Fibroblast of pulmonary artery (primary cell): ENCODE results near the gene SMO.

Experiments
- DNase-seq: peaks from one replicate; pipeline ENCODE4 v3.0.0-alpha.2; 2010; ENCODE audit warnings: low read depth
- H3K4me3 ChIP-seq: replicated peaks from 2 replicates; pipeline ENCODE4 v1.5.1; 2011; ENCODE audit warnings: low read depth, mild to moderate bottlenecking, control low read depth, low read length, moderate library complexity
- TF ChIP-seq, protein P1 (sequence below): IDR thresholded peaks from 2 replicates; pipeline ENCODE4 v1.5.1; 2011; ENCODE audit warnings: mild to moderate bottlenecking, control low read depth, low read length, inconsistent platforms; ENCODE audit errors: missing control alignments

Gene SMO

GRCh38 chr7:129199406-129199805, 11.0 kb downstream of the SMO start:
- no peak for DNase-seq
- no peak overlapping the region for H3K4me3 ChIP-seq
- TF ChIP-seq, protein P1, sequence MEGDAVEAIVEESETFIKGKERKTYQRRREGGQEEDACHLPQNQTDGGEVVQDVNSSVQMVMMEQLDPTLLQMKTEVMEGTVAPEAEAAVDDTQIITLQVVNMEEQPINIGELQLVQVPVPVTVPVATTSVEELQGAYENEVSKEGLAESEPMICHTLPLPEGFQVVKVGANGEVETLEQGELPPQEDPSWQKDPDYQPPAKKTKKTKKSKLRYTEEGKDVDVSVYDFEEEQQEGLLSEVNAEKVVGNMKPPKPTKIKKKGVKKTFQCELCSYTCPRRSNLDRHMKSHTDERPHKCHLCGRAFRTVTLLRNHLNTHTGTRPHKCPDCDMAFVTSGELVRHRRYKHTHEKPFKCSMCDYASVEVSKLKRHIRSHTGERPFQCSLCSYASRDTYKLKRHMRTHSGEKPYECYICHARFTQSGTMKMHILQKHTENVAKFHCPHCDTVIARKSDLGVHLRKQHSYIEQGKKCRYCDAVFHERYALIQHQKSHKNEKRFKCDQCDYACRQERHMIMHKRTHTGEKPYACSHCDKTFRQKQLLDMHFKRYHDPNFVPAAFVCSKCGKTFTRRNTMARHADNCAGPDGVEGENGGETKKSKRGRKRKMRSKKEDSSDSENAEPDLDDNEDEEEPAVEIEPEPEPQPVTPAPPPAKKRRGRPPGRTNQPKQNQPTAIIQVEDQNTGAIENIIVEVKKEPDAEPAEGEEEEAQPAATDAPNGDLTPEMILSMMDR = no peak

DNA sequence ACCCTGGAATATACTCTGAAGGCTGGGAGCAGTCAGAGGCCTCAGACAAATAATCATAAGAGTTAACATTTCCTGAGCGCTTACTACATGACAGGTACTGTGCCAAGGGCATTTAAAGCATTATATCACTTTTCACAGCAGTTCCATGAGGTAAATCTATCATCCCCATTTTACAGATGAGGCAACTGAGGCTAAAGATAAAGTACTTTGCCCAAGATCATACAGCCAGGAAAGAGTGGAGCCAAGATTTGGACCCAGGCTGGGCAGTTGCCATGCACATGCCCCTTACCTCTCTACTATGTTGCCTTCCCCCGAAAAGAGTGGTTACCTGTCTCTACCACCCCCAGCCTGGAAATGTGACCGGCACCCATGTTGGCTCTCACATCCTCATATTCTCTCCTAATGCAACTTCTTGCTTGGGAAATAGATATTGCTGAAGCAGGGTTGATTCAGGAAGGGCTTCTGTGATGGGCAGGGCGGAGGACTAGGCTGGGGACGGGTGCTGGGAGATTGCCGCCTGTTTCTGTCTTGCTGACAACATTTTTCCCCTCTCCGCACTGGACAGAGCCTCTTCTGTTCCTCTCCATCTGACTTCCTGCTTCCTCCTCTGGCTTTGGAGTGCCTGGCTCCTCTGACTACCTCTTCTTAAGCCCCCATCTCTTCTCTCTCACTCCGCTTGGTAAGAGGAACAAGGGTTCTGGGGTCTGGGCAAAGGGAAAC, 13.8 kb downstream of the SMO start:
- TF ChIP-seq, protein P1 = no peak
- H3K4me3 ChIP-seq = no peak overlapping the region
- DNase-seq = no peak

DNA sequence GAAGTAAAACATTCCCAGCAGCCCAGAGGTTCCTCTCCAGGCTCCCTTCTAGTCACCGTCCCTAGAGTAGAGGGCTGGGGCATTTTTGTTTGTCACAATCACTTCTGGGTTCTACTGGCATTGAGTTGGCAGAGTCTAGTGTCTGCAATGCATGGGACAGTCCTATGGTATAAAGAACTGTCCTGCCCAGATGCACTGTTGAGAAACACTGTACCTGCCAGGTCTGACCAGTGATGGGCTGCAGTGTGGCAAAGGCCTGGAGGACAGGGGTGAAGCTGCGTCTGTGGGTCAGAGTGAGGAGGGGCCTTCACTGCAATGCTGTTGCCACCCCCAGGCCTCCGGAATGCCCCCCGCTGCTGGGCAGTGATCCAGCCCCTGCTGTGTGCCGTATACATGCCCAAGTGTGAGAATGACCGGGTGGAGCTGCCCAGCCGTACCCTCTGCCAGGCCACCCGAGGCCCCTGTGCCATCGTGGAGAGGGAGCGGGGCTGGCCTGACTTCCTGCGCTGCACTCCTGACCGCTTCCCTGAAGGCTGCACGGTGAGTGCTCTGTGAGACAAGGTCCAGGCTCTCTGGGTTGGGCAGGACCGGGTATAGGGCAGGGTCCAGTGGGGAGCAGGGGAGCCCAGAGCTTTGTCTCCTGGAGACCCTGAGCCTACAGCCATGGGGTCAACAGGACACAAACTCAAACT, 14.8 kb downstream of the SMO start:
- TF ChIP-seq, protein P1 = no peak
- no peak overlapping the region for H3K4me3 ChIP-seq
- no peak for DNase-seq

DNA sequence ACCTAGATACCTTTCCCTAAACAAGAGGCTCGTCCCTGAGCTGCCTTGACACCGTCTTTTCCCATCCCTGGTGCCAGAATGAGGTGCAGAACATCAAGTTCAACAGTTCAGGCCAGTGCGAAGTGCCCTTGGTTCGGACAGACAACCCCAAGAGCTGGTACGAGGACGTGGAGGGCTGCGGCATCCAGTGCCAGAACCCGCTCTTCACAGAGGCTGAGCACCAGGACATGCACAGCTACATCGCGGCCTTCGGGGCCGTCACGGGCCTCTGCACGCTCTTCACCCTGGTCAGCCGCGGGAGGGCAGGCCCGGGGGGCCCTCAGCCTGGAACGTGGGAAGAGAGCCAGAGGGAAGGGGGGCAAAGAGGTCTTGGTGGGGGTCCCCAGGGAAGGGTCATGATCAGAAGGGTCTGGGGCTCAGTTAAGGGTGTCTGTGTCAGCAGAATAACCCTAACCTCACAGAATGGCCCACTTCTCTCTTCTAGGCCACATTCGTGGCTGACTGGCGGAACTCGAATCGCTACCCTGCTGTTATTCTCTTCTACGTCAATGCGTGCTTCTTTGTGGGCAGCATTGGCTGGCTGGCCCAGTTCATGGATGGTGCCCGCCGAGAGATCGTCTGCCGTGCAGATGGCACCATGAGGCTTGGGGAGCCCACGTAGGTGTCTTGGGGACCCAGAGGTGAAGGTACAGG, 16.8 kb downstream of the SMO start:
- no peak overlapping the region for H3K4me3 ChIP-seq
- DNase-seq = no peak
- TF ChIP-seq, protein P1 = no peak

- no peak overlapping the region for H3K4me3 ChIP-seq
- TF ChIP-seq, protein P1 = no peak
- no peak for DNase-seq
Observed at GRCh38 chr7:129205987-129206785, 17.8 kb downstream of the SMO start.

GRCh38 chr7:129208667-129209066, 20.2 kb downstream of the SMO start:
- TF ChIP-seq, protein P1 = no peak
- H3K4me3 ChIP-seq = no peak overlapping the region
- DNase-seq = no peak
